ENCODE data around the gene HOXD11.

Gene HOXD11

GRCh38 chr2:176081837-176082524 lies 25.1 kb upstream of the HOXD11 start:
- no peak for DNase-seq

- DNase-seq, result no peak
Measured at GRCh38 chr2:176082525-176082823, 24.6 kb upstream of the HOXD11 start.

GRCh38 chr2:176082824-176083751 lies 24.0 kb upstream of the HOXD11 start:
- DNase-seq, result no peak

GRCh38 chr2:176083796-176084261 lies 23.3 kb upstream of the HOXD11 start, which contains the start of gene EVX2:
Gene EVX2 (minus strand): TSS chr2:176083962. CDS start chr2:176083776, 186 bp downstream.
- no peak for DNase-seq

GRCh38 chr2:176084611-176085119 lies 22.4 kb upstream of the HOXD11 start:
- DNase-seq, result no peak

- DNase-seq, result no peak
Measured at GRCh38 chr2:176085120-176085788, 21.8 kb upstream of the HOXD11 start.

- DNase-seq, result no peak
Measured at GRCh38 chr2:176085861-176086771, 21.0 kb upstream of the HOXD11 start.

GRCh38 chr2:176087330-176088047 lies 19.6 kb upstream of the HOXD11 start:
- DNase-seq, result no peak

- DNase-seq, result no peak
Measured at GRCh38 chr2:176088048-176088936, 18.8 kb upstream of the HOXD11 start.

- no peak for DNase-seq
Measured at GRCh38 chr2:176088937-176089842, 17.9 kb upstream of the HOXD11 start.

- DNase-seq, result no peak
Measured at GRCh38 chr2:176089843-176090395, 17.2 kb upstream of the HOXD11 start.

GRCh38 chr2:176090862-176091261 lies 16.2 kb upstream of the HOXD11 start:
- no peak for DNase-seq

- DNase-seq, result no peak
Measured at GRCh38 chr2:176091329-176092258, 15.5 kb upstream of the HOXD11 start.

GRCh38 chr2:176092270-176093144 lies 14.6 kb upstream of the HOXD11 start, which contains the start of gene HOXD13:
Gene HOXD13 (plus strand): TSS chr2:176092721. CDS start chr2:176092891, 170 bp downstream.
- DNase-seq, result no peak

GRCh38 chr2:176093145-176093897 lies 13.8 kb upstream of the HOXD11 start:
- no peak for DNase-seq

- DNase-seq, result no peak
Measured at GRCh38 chr2:176093898-176094249, 13.2 kb upstream of the HOXD11 start.

Data from CD4-positive, alpha-beta T cell treated with Interferon alpha-2 for 1 hour (primary cell).